HG02840 (cell line): ENCODE results near the gene CHEK1.
"Not testable (repeated sequence)": the region's sequence is repeated elsewhere in the genome, so short reads cannot be mapped to it uniquely, and the experiment has no call there.

Experiments used
- ATAC-seq: cut with Tn5 transposase; IDR thresholded peaks from one replicate; pipeline ENCODE4 v1.9.1; 2021; ENCODE audit warnings: mild to moderate bottlenecking, moderate library complexity, moderate number of reproducible peaks; ENCODE audit not compliant: unreplicated experiment, low FRiP score

Gene CHEK1

GRCh38 chr11:125690006-125690405 is 65.0 kb downstream of the CHEK1 start:
- no peak for ATAC-seq

- ATAC-seq, result no peak
These were observed 67.9 kb downstream of the CHEK1 start for GRCh38 chr11:125692887-125693286.

GRCh38 chr11:125694951-125695350 is 70.0 kb downstream of the CHEK1 start:
- ATAC-seq, result no peak

- ATAC-seq, result no peak
These were observed 76.2 kb downstream of the CHEK1 start for GRCh38 chr11:125701018-125701610.

- no peak for ATAC-seq
These were observed 77.1 kb downstream of the CHEK1 start for GRCh38 chr11:125701858-125702621.

- ATAC-seq, result not testable (repeated sequence)
These were observed 79.7 kb downstream of the CHEK1 start for GRCh38 chr11:125704686-125705085.

- no peak for ATAC-seq
These were observed 95.8 kb downstream of the CHEK1 start for GRCh38 chr11:125720781-125721180.

GRCh38 chr11:125724125-125724524 is 99.2 kb downstream of the CHEK1 start:
- ATAC-seq, result no peak
